ENCODE measurements around the gene TMEM72.

DNA sequence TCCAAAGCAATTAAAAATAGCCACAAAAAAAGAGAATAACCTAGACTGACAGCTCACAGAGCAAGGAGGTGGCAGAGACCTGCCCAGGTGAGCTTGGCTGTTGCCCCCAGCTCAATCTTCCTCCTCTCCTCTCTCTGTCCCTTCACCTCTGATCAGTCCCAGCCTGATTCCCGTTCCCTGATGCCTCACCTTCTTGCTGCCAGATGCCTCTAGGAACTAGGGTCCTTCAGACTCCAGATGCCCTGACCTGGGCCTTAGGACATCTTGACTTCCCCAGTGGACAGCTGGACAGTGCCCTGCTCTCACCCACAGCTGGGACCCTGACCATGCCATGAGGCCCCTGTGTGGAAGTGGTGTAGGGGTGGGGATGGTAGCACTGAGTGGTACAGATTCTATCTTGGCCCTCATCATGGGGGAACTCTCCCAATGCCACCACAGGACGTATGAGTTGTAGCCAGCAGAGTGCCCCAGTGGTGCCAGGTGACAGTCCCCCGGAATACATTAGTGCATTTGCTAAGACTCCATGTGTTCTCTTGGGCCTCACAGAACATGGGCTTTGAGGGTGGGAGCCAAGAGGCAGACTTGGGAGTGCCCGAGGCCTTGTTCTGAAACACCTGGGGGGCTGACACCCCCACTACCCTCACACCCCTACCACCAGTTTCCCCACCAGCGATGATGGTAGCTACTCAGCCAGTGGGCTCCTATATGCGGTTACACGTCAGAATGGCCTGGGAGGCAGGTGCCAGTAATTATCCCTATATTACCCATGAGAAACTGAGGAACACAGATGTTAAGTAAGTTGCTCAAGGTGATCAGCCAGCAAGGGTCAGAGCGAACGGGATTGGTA, 65.4 kb downstream of the TMEM72 start:
- peak in 1 of 3 donors; percentile 91 for TF ChIP-seq POLR2AphosphoS5 (IDR thresholded peaks at IDR 0.05)
- TF ChIP-seq, protein P1, sequence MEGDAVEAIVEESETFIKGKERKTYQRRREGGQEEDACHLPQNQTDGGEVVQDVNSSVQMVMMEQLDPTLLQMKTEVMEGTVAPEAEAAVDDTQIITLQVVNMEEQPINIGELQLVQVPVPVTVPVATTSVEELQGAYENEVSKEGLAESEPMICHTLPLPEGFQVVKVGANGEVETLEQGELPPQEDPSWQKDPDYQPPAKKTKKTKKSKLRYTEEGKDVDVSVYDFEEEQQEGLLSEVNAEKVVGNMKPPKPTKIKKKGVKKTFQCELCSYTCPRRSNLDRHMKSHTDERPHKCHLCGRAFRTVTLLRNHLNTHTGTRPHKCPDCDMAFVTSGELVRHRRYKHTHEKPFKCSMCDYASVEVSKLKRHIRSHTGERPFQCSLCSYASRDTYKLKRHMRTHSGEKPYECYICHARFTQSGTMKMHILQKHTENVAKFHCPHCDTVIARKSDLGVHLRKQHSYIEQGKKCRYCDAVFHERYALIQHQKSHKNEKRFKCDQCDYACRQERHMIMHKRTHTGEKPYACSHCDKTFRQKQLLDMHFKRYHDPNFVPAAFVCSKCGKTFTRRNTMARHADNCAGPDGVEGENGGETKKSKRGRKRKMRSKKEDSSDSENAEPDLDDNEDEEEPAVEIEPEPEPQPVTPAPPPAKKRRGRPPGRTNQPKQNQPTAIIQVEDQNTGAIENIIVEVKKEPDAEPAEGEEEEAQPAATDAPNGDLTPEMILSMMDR (IDR thresholded peaks at IDR 0.05): no peak

Measured in breast epithelium (tissue), 3 donors.